Panc1 (cell line): Measurements from ENCODE around the gene SLC12A5.

Source experiments
- CTCF ChIP-seq: fragments of 450-650 bp; IDR thresholded peaks from 2 replicates; pipeline ENCODE4 v1.5.1; 2017; ENCODE audit warnings: mild to moderate bottlenecking
- POLR2AphosphoS5 ChIP-seq: IDR thresholded peaks from 2 replicates; pipeline ENCODE4 v1.6.1; 2012; ENCODE audit warnings: mild to moderate bottlenecking, low read depth, low read length, moderate library complexity

GRCh38 chr20:46102940-46103339 is 73.9 kb downstream of the SLC12A5 start:
- TF ChIP-seq CTCF = no peak
- TF ChIP-seq POLR2AphosphoS5 = no peak
